ENCODE data around the gene PWP1. TPM values are rescaled to one million over a fixed set of nuclear protein-coding genes. Genes with fewer than 3 reads are reported as not detected.

The PWP1 gene
- total RNA-seq, 3 donors from 2014 or later = 18.4 to 31.8 (median 22.4) TPM

GRCh38 chr12:107660861-107661415 lies 24.7 kb upstream of the PWP1 start:
- peaks cover 5% of the 10 kb centered on the region for H3K4me1 ChIP-seq (ENCODE audit: low read depth)
- no peak for TF ChIP-seq CTCF (IDR thresholded peaks at IDR 0.05)

GRCh38 chr12:107661830-107662229 lies 23.8 kb upstream of the PWP1 start:
- intact Hi-C loops (cut with DNase I, micrococcal nuclease) = no loop called here
- Histone ChIP-seq H3K9me3 (no peaks in the 10 kb centered on the region), H3K4me1 (ENCODE audit: low read depth) (peaks cover 5% of the 10 kb centered on the region), H3K4me3 (no peak overlapping the region), H3K36me3 (ENCODE audit: low read depth) (no peaks in the 10 kb centered on the region)
- DNase-seq (no peak), ATAC-seq (no peak)
- no peak for TF ChIP-seq CTCF (IDR thresholded peaks at IDR 0.05)

More at GRCh38 chr12:107660861-107661415, 24.7 kb upstream of the PWP1 start:
- intact Hi-C loops (cut with DNase I, micrococcal nuclease) = no loop called here
- Histone ChIP-seq H3K36me3 (ENCODE audit: low read depth) (no peaks in the 10 kb centered on the region), H3K4me3 (no peak overlapping the region), H3K9me3 (no peaks in the 10 kb centered on the region)
- DNase-seq = no peak
- ATAC-seq = no peak

- intact Hi-C loops (cut with DNase I, micrococcal nuclease) = no loop called here
Measured at GRCh38 chr12:107662484-107662883, 23.1 kb upstream of the PWP1 start.

GRCh38 chr12:107663277-107663676 lies 22.3 kb upstream of the PWP1 start:
- no peaks in the 10 kb centered on the region for H3K36me3 ChIP-seq (ENCODE audit: low read depth)
- DNase-seq = no peak
- ATAC-seq = no peak
- no peaks in the 10 kb centered on the region for H3K4me1 ChIP-seq (ENCODE audit: low read depth)
- intact Hi-C loops (cut with DNase I, micrococcal nuclease) = no loop called here
- no peak overlapping the region for H3K4me3 ChIP-seq
- no peaks in the 10 kb centered on the region for H3K9me3 ChIP-seq
- TF ChIP-seq CTCF (IDR thresholded peaks at IDR 0.05) = no peak

More at GRCh38 chr12:107662484-107662883, 23.1 kb upstream of the PWP1 start:
- ATAC-seq (no peak), DNase-seq (no peak)
- Histone ChIP-seq H3K4me3 (no peak overlapping the region), H3K9me3 (no peaks in the 10 kb centered on the region), H3K36me3 (ENCODE audit: low read depth) (no peaks in the 10 kb centered on the region), H3K4me1 (ENCODE audit: low read depth) (peaks cover under 1% of the 10 kb centered on the region)
- no peak for TF ChIP-seq CTCF (IDR thresholded peaks at IDR 0.05)

- Histone ChIP-seq H3K36me3 (ENCODE audit: low read depth) (no peaks in the 10 kb centered on the region), H3K4me1 (ENCODE audit: low read depth) (no peaks in the 10 kb centered on the region), H3K9me3 (no peaks in the 10 kb centered on the region), H3K4me3 (no peak overlapping the region)
- no peak for TF ChIP-seq CTCF (IDR thresholded peaks at IDR 0.05)
- DNase-seq = no peak
- ATAC-seq = no peak
- intact Hi-C loops (cut with DNase I, micrococcal nuclease) = no loop called here
Measured at GRCh38 chr12:107666009-107666408, 19.6 kb upstream of the PWP1 start.

GRCh38 chr12:107667464-107667863 lies 18.1 kb upstream of the PWP1 start:
- ATAC-seq = no peak
- DNase-seq = no peak
- H3K36me3 ChIP-seq (ENCODE audit: low read depth) = no peaks in the 10 kb centered on the region
- intact Hi-C loops (cut with DNase I, micrococcal nuclease) = no loop called here
- H3K9me3 ChIP-seq = no peaks in the 10 kb centered on the region
- no peaks in the 10 kb centered on the region for H3K4me1 ChIP-seq (ENCODE audit: low read depth)
- H3K4me3 ChIP-seq = no peak overlapping the region
- no peak for TF ChIP-seq CTCF (IDR thresholded peaks at IDR 0.05)

All from mucosa of descending colon (tissue), 3 donors.